ENCODE measurements around the gene SEC22C. TPM values are rescaled to one million over a fixed set of nuclear protein-coding genes. Genes with fewer than 3 reads are reported as not detected.

SEC22C gene
- polyA plus RNA-seq, 1 donor from 2014 or later, result 93.6 TPM

DNA sequence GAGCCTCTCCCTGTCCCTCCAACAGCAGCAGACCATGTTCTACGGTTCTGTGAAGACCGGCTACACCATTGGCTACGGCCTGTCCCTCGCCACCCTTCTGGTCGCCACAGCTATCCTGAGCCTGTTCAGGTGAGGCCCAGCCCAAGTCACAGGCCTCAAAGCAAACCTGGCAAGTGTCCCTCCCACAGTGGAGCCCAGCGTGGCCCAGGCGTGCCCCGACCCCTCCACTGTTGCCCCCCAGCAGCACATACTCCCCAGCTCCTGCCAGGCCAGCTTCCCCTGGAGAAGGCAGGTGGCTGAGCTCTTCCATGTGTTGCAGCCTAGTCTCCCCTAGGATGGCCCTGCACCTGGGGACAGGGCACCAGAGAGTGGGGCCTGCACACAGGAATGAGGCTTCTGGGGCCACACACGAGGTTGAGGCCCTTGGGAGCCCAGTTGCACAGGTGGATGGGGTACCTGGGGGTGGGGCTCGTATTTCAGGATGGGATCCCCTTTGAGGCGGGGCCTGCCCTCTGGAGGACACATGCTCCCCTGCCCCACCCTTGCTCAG, 54.3 kb downstream of the SEC22C start:
- Histone ChIP-seq H3K9ac (ENCODE audit: low read length) (no peak overlapping the region), H3F3A (ENCODE audit: insufficient read depth, low read length, poor library complexity, severe bottlenecking) (no peaks in the 10 kb centered on the region), H2AFZ (ENCODE audit: low read depth, low read length) (no peak overlapping the region), H3K36me3 (ENCODE audit: insufficient read depth, low read length) (no peaks in the 10 kb centered on the region), H3K9me2 (ENCODE audit: insufficient read depth, low read length) (no peaks in the 10 kb centered on the region), H3K79me2 (replicated peaks; ENCODE audit: insufficient read depth, low read length) (no peaks in the 10 kb centered on the region), H3K4me3 (ENCODE audit: low read length) (no peak overlapping the region), H3K27ac (ENCODE audit: low read length) (no peak overlapping the region), H3K9me3 (ENCODE audit: low read length) (no peaks in the 10 kb centered on the region), H3K4me2 (ENCODE audit: low read length) (no peak overlapping the region), H3K27me3 (ENCODE audit: insufficient read depth, low read depth, low read length) (no peaks in the 10 kb centered on the region), H4K20me1 (ENCODE audit: insufficient read depth) (no peaks in the 10 kb centered on the region)
- TF ChIP-seq MXI1 (conservative IDR thresholded peaks at IDR 0.05; ENCODE audit: poor library complexity, severe bottlenecking), result no peak
- no peak for TF ChIP-seq SMC3 (conservative IDR thresholded peaks at IDR 0.05; ENCODE audit: poor library complexity)
- no peak for TF ChIP-seq POLR2AphosphoS5 (IDR thresholded peaks at IDR 0.05)
- no peak for TF ChIP-seq TAF1 (IDR thresholded peaks at IDR 0.05; ENCODE audit: low read depth)
- TF ChIP-seq RAD21 (conservative IDR thresholded peaks at IDR 0.05), result no peak
- TF ChIP-seq EZH2 (IDR thresholded peaks at IDR 0.05; ENCODE audit: borderline replicate concordance, insufficient read depth, low read length, poor library complexity, severe bottlenecking), result no peak
- no peak for TF ChIP-seq EP300 (conservative IDR thresholded peaks at IDR 0.05; ENCODE audit: poor library complexity, severe bottlenecking)
- TF ChIP-seq CTCF (IDR thresholded peaks at IDR 0.05; ENCODE audit: poor library complexity, severe bottlenecking), result no peak
- TF ChIP-seq, protein P1, sequence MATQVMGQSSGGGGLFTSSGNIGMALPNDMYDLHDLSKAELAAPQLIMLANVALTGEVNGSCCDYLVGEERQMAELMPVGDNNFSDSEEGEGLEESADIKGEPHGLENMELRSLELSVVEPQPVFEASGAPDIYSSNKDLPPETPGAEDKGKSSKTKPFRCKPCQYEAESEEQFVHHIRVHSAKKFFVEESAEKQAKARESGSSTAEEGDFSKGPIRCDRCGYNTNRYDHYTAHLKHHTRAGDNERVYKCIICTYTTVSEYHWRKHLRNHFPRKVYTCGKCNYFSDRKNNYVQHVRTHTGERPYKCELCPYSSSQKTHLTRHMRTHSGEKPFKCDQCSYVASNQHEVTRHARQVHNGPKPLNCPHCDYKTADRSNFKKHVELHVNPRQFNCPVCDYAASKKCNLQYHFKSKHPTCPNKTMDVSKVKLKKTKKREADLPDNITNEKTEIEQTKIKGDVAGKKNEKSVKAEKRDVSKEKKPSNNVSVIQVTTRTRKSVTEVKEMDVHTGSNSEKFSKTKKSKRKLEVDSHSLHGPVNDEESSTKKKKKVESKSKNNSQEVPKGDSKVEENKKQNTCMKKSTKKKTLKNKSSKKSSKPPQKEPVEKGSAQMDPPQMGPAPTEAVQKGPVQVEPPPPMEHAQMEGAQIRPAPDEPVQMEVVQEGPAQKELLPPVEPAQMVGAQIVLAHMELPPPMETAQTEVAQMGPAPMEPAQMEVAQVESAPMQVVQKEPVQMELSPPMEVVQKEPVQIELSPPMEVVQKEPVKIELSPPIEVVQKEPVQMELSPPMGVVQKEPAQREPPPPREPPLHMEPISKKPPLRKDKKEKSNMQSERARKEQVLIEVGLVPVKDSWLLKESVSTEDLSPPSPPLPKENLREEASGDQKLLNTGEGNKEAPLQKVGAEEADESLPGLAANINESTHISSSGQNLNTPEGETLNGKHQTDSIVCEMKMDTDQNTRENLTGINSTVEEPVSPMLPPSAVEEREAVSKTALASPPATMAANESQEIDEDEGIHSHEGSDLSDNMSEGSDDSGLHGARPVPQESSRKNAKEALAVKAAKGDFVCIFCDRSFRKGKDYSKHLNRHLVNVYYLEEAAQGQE (IDR thresholded peaks at IDR 0.05; ENCODE audit: borderline replicate concordance), result no peak

DNA sequence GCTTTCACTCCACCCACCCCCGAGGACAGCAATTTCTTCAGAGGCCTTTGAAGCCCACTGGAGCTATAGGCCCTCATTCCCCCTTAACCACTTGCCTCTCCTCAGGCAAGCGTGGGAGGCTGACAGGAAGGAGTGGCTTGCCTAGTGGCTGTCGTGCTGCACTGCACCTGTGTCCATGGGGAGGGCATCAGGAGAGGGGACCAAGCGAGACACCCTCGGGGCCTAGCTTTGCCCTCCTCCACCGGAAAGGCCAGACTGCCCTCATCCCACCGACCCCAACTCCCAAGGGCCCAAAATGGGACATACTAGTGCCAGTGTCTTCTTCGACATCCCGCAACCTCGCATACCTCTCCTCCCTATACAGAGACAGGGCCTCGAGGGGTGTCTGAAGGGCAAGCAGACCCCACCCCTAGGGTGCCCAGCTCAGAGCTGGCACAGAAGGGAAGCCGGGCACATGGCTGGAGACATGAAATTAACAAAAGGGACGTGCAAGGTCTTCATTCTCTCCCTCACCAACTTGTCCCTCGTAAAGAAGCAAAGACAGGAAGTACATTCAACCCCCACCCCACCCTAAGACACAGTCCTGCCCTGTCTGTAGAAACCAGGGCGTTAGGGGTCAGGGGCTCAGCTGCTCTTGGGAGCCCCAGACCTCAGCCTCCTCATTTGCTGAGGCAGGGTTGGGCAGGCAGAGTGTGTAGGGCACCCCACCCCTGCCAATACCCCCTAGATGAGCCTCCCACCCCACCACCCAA, 55.0 kb downstream of the SEC22C start:
- Histone ChIP-seq H2AFZ (ENCODE audit: low read depth, low read length) (no peak overlapping the region), H3K27ac (ENCODE audit: low read length) (no peak overlapping the region), H4K20me1 (ENCODE audit: insufficient read depth) (no peaks in the 10 kb centered on the region), H3F3A (ENCODE audit: insufficient read depth, low read length, poor library complexity, severe bottlenecking) (no peaks in the 10 kb centered on the region), H3K27me3 (ENCODE audit: insufficient read depth, low read depth, low read length) (no peaks in the 10 kb centered on the region), H3K79me2 (replicated peaks; ENCODE audit: insufficient read depth, low read length) (no peaks in the 10 kb centered on the region), H3K9me3 (ENCODE audit: low read length) (no peaks in the 10 kb centered on the region), H3K9me2 (ENCODE audit: insufficient read depth, low read length) (no peaks in the 10 kb centered on the region), H3K9ac (ENCODE audit: low read length) (no peak overlapping the region), H3K36me3 (ENCODE audit: insufficient read depth, low read length) (no peaks in the 10 kb centered on the region), H3K4me2 (ENCODE audit: low read length) (no peak overlapping the region), H3K4me3 (ENCODE audit: low read length) (no peak overlapping the region)
- TF ChIP-seq RAD21 (conservative IDR thresholded peaks at IDR 0.05), result no peak
- no peak for TF ChIP-seq EP300 (conservative IDR thresholded peaks at IDR 0.05; ENCODE audit: poor library complexity, severe bottlenecking)
- no peak for TF ChIP-seq TAF1 (IDR thresholded peaks at IDR 0.05; ENCODE audit: low read depth)
- TF ChIP-seq CTCF (IDR thresholded peaks at IDR 0.05; ENCODE audit: poor library complexity, severe bottlenecking), result no peak
- TF ChIP-seq POLR2AphosphoS5 (IDR thresholded peaks at IDR 0.05), result no peak
- TF ChIP-seq EZH2 (IDR thresholded peaks at IDR 0.05; ENCODE audit: borderline replicate concordance, insufficient read depth, low read length, poor library complexity, severe bottlenecking), result no peak
- TF ChIP-seq SMC3 (conservative IDR thresholded peaks at IDR 0.05; ENCODE audit: poor library complexity), result no peak
- TF ChIP-seq, protein P1 (IDR thresholded peaks at IDR 0.05; ENCODE audit: borderline replicate concordance), result no peak
- TF ChIP-seq MXI1 (conservative IDR thresholded peaks at IDR 0.05; ENCODE audit: poor library complexity, severe bottlenecking), result no peak
